Activated CD4-positive, alpha-beta T cell treated with anti-CD3 and anti-CD28 coated beads, Interleukin-2, amount 50 U/mL, for 24 hours (primary cell): ENCODE results near the gene METTL26.

Source experiments
- DNase-seq, 2 donors: peaks; one replicate each; pipeline ENCODE4 v3.0.0-alpha.2; 2020; ENCODE audit warnings: low read depth in 1 of 2, low spot score in 1 of 2

METTL26 gene

DNA sequence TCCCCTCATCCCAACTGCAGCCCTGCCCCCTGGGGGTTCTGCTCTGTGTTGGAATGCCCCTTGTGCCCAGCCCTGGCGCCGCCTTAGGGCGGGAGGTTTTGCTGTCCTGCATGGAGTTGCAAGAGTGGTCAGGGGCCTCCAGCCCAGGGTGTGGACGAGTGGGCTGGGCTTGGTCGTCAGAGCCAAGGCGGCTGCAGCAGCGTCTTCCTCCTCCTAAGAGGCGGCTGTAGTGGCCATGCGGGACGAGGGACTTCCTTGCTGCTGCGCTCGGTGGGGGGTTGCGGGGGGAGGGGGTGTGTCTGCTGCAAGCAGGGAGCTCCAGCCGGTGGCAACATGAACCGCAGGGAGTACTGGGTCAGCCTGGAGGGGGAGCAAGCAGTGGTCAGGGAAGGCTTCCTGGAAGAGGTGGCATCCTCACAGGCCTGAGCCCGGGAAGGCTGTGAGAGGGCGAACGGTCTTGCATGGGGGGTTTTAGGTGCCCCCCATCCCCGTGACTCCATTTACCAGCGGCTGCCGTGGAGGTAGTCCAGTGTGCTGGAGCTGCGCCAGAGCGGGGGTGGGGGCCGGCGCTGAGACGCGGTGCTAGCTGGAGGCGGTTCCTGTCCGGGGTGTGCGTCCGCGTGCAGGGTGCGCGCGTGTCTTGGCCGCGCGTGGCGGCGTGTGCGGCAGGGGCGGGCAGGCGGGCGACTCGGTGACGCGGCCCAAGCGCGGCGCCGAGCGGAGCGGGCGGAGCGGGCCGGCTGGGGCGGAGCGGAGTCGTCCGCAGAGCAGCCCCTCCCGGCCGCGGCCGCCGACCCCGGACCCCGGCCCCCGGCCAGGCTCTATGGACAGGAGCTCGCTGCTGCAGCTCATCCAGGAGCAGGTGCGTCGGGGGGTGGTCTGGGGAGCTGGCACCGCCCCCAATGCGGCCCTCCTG lies 39.1 kb upstream of the METTL26 start, which contains the start of gene RHBDL1:
Gene RHBDL1, plus strand, starts transcription at position 704 of the 916 bp plus-strand sequence. Its CDS starts 120 bp downstream, at position 824.
- no peak for DNase-seq

DNA sequence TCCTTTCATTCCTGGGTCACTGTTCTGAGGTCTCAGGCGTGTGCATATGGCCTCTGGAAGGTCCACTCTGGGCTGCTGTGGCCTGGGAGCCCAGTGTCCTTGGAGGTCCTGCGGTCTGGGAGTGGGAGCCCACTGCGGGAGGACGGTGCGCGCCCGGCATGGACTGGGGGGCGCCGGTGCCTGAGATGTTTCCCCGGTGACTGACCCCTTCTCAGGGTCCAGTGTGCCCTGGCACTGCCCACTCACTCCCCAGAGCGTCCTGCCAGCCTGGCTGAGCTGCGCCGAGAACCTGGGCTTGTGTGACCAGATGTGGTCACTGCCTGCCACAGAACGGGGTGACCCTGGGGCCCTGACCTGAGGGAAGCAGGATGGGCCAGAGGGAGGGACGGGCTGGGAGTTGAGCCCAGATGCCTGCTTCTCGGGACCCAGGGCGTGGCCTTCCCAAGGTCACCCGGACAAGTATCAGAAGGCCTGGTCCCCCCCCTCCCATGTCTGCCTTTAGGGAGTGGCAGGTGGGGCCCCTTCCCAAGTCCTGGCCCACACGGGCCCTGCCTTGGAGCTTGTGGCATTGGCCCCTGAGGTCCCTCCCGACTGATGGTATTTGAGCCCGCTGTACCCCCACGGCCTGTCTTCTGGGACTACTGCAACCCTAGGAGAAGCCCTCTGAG lies 38.2 kb upstream of the METTL26 start:
- DNase-seq, result no peak

DNA sequence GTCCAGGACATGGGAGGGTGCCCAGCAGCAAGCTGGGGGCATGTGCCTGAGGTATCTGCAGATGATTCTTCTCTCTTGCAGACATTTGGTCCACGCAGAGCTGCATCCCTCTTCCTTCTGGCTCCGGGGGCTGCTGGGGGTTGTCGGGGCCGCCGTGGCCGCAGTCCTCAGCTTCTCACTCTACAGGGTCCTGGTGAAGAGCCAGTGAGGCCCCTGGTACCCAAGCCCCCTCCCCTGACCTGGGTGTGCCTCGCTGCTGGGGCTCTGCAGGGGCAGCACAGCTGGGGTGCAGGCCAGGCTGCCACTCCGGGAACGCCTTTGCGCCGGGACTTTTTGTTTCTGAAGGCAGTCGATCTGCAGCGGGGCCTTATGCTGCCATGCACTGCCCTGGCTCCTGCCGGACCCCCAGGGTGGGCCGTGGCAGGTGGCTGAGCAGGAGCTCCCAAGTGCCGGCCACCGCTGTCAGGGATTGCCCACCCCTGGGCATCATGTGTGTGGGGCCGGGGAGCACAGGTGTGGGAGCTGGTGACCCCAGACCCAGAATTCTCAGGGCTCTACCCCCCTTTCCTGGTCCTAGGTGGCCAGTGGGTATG lies 37.4 kb upstream of the METTL26 start:
- DNase-seq, result no peak

DNA sequence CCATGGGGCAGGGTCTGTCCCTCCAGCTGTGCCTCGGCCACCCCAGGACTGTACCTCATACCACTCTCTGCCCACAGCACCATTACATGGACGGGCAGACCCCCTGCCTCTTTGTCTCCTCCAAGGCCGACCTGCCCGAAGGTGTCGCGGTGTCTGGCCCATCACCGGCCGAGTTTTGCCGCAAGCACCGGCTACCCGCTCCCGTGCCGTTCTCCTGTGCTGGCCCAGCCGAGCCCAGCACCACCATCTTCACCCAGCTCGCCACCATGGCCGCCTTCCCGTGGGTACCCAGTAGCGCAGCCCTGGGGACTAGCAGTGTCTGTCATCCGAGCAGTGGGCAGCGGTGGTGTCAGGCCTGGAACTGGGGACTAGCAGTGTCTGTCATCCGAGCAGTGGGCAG lies 36.7 kb upstream of the METTL26 start:
- DNase-seq, result no peak

DNA sequence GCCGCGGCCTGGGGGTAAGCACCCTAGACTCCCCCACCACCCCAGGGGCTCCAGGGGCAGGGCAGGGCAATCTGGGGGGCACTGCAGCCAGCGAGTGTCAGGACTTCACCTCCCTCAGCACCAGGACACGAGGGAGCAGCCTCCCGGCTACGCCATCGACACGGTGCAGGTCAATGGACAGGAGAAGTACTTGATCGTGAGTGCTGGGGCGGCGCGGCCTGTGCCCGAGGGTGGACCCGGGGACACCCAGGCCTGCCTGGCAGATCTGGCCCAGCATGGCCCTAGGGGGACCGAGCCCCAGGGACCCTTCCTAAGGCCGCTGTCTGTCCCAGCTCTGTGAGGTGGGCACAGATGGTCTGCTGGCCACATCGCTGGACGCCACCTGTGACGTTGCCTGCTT lies 36.3 kb upstream of the METTL26 start:
- no peak for DNase-seq

DNA sequence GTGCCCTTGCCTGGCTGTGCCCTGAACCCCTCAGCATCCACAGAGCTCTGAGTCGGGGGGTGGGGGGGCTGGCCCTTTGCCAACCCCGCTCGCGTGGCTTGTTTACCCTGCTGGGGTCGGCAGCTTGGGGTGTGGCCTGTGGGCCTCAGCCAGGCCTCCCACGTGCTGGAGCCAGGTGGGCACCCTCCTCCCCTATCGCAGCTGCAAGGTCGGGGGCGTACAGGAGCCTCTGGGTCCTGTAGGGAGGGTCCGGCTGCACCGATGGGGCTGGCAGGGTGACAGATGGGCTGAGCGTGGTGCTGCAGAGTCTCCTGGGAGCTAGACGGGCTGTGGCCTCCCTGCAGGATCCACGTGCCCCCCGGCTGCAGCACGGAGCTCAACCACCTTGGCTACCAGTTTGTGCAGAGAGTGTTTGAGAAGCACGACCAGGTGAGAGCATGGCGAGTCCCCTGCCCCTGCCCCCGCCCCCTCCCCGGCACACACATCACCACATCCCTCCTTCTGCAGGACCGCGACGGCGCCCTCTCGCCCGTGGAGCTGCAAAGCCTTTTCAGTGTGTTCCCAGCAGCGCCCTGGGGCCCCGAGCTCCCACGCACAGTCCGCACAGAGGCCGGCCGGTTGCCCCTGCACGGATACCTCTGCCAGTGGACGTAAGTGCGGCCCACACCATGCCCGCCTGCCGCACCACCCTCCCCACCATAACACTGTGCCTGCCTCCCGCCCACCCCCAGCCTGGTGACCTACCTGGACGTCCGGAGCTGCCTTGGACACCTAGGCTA lies 35.4 kb upstream of the METTL26 start:
- no peak for DNase-seq

DNA sequence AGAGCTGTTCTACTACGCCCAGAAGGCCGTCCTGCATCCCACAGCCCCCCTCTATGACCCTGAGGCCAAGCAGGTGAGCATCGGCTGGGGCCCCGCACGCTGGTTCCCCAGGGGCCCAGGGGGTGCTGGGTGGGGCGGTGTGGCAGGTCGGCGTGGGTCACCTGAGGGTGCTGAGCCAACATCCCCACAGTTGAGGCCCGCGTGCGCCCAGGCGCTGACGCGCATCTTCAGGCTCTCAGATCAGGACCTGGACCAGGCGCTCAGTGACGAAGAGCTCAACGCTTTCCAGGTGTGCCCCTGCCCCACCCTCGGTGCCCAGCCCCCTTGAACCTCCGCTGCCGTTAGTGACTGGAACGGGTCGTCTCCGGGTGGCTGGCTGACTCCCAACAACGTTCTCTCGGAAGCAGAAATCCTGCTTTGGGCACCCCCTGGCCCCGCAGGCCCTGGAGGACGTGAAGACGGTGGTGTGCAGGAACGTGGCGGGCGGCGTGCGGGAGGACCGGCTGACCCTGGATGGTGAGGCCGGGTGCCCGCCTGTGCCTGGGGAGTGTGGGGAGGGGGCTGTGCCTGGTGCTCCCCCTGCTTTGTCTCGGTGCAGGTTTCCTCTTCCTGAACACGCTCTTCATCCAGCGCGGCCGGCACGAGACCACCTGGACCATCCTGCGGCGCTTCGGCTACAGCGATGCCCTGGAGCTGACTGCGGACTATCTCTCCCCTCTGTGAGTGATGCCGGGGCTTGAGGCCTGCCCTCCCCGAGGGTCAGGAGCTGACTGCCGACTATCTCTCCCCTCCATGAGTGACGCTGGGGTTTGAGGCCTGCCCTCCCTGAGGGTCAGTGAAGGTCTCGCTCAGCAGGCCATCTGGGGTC lies 34.6 kb upstream of the METTL26 start:
- no peak for DNase-seq

DNA sequence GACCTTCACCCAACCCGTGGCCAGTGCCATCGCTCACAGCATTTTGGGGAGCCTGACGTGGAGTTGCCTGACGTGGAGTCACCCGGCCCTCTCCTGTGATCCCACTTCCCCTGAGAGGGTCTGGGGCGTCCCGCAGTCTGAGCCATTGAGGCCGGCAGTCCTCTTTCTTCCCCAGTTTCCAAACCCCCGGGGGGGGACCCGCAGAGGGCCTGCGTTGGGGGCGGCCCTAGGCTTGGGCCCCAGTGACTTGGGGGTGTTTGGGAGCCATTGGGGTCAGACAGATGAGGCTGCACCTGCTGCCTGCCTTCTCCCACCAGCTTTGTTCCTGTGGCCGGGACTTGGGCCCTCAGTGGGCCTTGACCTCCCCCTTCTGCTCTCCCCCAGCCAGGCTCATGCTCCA lies 33.6 kb upstream of the METTL26 start:
- no peak for DNase-seq

DNA sequence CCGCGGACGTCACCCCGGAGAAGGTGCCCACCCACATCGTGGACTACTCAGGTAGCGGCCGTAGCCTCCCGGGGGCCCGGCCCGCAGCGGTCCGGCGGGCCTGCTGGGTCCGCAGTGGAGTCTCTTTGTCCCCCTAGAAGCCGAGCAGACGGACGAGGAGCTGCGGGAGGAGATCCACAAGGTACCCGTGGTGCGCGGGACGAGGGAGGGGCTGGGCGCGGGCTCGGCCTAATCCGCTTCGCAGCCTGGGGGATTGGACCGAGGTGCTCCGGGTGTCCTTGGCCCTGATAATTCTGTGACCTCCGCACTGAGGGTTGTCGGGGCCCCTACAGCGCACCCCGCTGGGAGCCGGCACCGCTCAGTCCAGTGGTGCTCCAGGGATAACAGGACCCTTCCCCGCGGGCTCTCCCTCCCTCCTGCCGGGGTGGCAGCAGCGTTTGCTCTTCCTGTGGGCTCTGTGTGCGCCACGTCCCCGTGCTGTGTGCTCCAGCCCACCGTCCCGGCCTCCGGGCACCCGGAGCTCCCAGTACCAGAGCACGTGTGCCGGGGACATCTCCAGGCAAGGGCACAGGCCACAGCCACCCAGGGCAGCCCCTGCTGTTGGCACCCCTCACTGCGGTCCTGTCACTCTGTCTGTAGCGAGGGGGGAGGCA lies 32.5 kb upstream of the METTL26 start:
- no peak for DNase-seq

DNA sequence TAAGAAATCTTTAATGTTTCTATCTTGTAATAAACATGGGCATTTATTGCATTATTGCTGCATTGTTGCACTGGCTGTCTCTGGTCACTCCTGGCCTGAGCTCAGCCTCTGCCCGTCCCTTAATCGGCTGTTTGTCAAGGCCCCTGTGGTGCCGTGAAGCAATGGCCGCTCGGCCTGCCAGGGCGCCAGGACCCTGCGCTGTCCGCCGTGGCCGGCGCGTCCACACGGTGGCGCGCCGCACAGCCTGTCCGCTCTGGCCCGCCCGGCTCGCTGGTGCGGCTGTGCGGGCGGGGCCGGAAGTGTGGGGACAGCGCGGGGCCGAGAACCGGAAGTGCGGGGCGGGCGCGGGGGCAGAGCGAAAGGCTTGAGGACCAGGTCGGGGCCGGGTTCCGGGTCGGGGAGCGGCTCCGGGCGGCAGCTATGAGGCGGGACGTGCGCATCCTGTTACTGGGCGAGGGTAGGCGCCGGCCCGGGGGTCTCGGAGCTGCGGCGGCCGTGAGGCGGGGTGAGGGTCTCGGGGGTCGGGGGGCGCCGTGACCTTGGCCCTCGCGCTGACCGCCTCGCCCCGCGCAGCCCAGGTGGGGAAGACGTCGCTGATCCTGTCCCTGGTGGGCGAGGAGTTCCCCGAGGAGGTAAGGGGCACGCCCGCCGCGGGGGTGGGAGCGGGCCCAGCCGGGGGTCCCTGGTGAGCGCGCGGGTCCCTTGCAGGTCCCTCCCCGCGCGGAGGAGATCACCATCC lies 31.8 kb upstream of the METTL26 start, which contains the start of gene RHOT2:
Gene RHOT2, plus strand, starts transcription at position 353 of the 739 bp plus-strand sequence. Its CDS starts 68 bp downstream, at position 421.
- DNase-seq, result peak; percentile 85 to 88

DNA sequence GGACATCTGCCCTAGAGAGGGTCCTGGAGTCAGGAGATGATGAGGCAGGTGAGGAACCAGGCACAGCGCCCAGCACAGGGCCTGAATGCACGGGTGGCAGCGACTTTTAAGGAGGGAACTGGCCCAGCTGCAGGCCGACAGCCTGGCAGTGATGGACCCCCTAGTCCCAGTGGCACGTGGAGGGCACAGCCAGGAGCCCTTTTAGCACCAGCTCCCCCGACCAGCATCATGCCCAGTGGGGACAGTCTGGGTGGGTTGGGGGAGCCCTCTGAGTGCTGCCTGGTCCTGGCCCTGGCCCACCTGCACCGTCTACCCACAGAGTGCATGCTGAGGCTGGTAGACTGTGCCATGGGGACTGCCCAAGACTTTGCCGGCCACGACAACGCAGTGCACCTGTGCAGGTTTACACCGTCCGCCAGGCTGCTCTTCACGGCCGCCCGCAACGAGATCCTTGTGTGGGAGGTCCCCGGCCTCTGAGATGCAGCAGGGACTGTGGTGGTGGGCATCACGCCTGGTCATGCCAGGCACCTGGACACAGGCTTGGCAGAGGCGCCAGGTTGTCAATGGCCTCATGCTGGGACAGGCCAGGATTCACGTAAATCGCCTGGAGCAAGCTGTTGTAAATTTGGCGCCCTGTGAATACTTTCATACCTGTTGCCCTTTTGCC lies 31.1 kb upstream of the METTL26 start:
- DNase-seq, result no peak

DNA sequence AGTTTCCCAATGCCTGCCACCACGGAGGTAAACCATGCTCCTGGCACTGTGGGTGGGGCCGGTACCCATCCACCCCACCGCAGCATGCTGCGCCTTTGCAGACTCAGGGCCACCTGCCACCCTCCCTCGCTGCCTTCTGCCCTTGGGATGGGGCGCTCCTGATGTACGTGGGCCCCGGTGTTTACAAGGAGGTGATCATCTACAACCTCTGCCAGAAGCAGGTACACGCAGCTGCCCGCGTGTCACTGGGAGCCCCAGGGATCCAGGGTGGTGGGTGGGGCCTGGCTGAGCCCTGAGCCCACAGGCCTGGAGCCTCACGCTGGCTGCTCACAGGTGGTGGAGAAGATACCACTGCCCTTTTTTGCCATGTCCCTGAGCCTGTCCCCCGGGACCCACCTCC lies 30.5 kb upstream of the METTL26 start:
- no peak for DNase-seq

DNA sequence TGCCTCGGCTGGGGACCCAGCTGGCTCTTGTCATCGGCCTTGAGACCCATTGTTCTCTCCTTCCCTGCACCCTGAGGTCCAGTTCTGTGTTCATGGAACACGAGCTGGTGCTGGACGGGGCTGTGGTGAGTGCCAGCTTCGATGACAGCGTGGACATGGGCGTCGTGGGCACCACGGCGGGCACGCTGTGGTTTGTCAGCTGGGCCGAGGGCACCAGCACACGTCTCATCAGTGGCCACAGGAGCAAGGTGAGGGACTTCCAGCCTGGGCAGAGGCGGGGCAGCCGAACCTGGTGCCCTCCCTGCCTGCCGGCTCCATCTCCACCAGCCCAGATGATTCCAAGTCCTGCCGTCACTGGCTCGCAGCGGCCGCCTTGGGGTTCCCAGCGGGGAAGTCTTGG lies 26.5 kb upstream of the METTL26 start:
- no peak for DNase-seq

DNA sequence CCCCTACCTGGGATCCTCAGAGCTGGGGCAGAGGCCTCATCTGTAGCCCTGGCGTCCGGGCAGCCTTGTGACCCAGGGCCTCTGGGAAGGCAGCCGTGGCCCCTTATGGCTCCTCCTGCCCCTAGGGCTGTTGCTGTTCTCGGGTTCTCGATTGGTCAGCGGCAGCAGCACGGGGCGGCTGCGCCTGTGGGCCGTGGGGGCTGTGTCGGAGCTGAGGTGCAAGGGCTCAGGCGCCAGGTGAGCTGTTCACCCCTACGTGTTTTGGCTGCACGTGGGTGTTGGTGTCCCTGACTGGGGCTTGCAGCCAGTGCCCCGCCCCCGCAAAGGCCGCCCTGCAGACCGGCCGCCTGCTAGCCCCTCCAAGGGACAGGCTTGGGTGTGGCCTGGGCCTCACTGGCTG lies 26.0 kb upstream of the METTL26 start:
- DNase-seq, result no peak

DNA sequence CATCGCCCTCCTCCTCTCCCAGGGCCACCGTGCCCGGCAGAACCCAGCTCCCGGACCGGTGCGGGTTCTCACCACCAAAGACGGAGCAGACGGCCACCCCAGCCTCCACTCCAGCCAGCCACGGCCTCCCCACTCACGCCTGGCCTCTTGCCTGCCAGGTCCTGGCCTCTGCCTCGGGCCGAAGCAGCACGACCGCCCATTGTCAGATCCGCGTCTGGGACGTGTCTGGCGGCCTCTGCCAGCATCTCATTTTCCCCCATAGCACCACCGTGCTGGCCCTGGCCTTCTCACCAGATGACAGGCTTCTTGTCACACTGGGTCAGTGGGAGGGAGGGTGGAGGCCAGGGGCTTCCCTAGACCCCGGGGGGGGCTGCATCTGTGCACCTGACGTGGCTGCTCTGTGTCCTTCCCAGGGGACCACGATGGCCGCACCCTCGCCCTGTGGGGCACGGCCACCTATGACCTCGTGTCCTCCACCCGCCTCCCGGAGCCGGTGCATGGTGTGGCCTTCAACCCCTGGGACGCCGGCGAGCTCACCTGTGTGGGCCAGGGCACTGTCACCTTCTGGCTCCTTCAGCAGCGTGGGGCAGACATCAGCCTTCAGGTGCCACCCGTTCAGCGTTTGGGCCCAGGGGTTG lies 25.2 kb upstream of the METTL26 start:
- DNase-seq, result no peak

DNA sequence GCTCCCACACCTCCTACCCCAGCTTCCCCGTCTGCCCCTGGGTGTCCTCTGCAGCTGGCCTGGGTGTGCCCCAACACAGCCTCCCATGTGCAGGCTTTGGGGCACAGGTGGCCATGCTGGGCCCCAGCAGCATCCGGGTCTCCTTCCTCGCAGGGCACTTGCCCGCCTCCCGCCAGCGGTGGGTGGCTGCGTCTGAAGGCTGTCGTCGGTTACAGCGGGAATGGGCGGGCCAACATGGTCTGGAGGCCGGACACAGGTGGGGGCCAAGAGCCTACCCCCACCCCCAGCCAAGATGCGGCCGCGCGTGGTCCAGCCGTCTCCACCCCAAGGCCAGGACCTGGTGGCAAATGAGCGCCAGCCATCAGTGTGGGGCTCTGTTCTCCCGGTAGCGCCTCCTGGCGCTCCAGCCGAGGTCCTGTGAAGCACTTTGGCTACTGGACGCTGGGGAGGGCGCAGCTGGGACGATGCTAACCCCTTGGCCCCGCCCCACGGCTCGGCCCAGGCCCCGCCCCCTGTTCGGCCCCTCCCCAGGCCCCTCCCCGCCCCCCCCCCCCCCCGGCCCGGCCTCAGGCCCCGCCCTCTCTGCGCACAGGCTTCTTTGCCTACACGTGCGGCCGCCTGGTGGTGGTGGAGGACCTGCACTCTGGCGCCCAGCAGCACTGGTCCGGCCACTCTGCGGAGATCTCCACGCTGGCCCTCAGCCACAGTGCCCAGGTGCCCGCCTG lies 24.5 kb upstream of the METTL26 start:
- DNase-seq, result peak in 1 of 2 donors; percentile 48

DNA sequence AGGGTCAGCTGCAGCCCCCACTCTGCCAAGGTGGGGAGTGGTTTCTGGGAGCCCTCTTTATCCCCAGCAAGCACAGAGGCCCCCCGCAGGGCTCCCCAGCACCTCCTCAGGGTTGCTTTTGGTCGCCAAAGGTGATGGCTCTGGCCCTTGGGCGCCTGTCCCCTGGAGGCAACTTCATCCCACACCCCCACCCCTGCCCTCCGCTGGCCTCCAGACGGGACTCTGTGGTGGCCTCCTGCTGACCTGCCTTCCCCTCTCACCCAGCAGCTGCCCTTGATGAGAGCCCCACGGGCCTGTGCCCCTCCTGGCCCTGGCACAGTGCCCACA lies 24.0 kb upstream of the METTL26 start:
- DNase-seq, result no peak
